ENCODE data around the gene SEMA3A. TPM values are rescaled to one million over a fixed set of nuclear protein-coding genes. Genes with fewer than 3 reads are reported as not detected.

Gene SEMA3A
- total and polyA plus RNA-seq, 2 experiments from 2014 or later = 19.8 to 46.4 TPM

- H3K9me3 Mint-ChIP-seq = no peaks in the 10 kb centered on the region
- H3K27me3 ChIP-seq (ENCODE audit: insufficient read depth) = no peaks in the 10 kb centered on the region
- H3K9me2 ChIP-seq (ENCODE audit: insufficient read depth) = no peaks in the 10 kb centered on the region
- H3K4me1 Mint-ChIP-seq = peaks cover 44% of the 10 kb centered on the region
- H3K79me2 ChIP-seq (replicated peaks; ENCODE audit: insufficient read depth) = peaks cover 6% of the 10 kb centered on the region
- no peaks in the 10 kb centered on the region for H3K27me3 Mint-ChIP-seq (ENCODE audit: insufficient read depth, low read depth, poor library complexity)
- DNase-seq (ENCODE audit: low spot score) (no peak), ATAC-seq (no peak)
- no peak overlapping the region for H3K4me2 ChIP-seq
- H3F3A ChIP-seq (replicated peaks; ENCODE audit: low read depth) = no peaks in the 10 kb centered on the region
- TF ChIP-seq EZH2phosphoT487 (IDR thresholded peaks at IDR 0.05; ENCODE audit: unreplicated experiment) (no peak), STAT1 (IDR thresholded peaks at IDR 0.05; ENCODE audit: unreplicated experiment) (no peak), EZH2 (IDR thresholded peaks at IDR 0.05; ENCODE audit: low read depth, unreplicated experiment) (no peak), CTCF (conservative IDR thresholded peaks at IDR 0.05; ENCODE audit: low read depth in 2 of 2) (no peak), ZNF114 (CRISPR knock-in tag; IDR thresholded peaks at IDR 0.05) (no peak), JUNB (IDR thresholded peaks at IDR 0.05; ENCODE audit: unreplicated experiment) (no peak), POLR2AphosphoS5 (IDR thresholded peaks at IDR 0.05; ENCODE audit: low read depth) (no peak), NANOG (IDR thresholded peaks at IDR 0.05; ENCODE audit: borderline replicate concordance) (no peak), REST (IDR thresholded peaks at IDR 0.05; ENCODE audit: unreplicated experiment) (no peak), ETS1 (IDR thresholded peaks at IDR 0.05) (no peak)
- peaks cover 10% of the 10 kb centered on the region; the same call in 2 of the 3 replicates for H3K36me3 Mint-ChIP-seq (ENCODE audit: low read depth)
- H3K27ac Mint-ChIP-seq = peak overlapping the region; percentile 64
- H4K20me1 ChIP-seq (replicated peaks; ENCODE audit: insufficient read depth) = no peaks in the 10 kb centered on the region
- no peak overlapping the region for H3K27ac ChIP-seq (ENCODE audit: low read depth)
- peaks cover 31% of the 10 kb centered on the region for H3K4me1 ChIP-seq (ENCODE audit: insufficient read depth)
- no peaks in the 10 kb centered on the region for H3K36me3 ChIP-seq (ENCODE audit: insufficient read depth)
- no peak overlapping the region for H3K4me3 ChIP-seq
- H2AFZ ChIP-seq = no peak overlapping the region
- no peak overlapping the region for H3K4me3 Mint-ChIP-seq
Measured at GRCh38 chr7:84104826-84105225, 89.8 kb downstream of the SEMA3A start.
